Medulla oblongata (tissue), 1 donor: ENCODE data around the gene ITPKB.

Source experiments
- DNase-seq: peaks from one replicate; pipeline ENCODE4 v3.0.0-alpha.2; 2015; ENCODE audit errors: extremely low spot score

ITPKB gene

DNA sequence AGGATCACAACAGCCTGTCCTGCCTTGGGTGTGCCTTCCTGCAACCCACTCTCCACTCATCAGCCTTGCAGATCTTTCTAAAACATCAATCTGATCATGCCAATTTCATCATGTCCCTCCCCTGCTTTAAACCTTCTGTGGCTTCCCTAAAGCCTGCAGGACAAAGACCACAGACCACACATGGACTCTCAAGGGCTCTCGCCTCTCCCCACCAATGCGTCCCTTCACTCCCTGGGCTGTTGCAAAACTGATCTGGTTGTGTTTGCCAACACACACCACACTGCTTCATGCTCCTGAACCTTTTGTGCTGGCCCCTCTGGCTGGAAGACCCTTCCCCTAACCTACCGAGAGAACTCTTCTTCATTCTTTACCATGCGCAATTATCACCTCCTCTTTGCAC lies 72.4 kb downstream of the ITPKB start:
- DNase-seq, result no peak

DNA sequence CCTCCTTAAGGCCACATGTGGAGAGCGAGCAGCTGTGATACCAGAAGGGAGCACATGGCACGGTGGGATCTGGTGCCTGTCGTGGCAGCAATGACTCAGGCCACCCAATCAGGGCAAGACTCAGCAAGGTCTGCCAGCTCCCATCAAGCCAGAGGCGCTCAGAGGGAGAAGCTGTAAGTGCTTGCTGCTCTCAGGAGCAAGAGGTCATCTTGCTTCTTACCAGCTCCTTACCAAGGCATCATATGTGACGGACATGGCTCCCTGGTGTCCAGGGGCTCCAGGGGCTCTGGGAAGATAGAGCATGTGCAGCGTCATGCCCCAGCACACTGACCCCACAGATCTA lies 72.9 kb downstream of the ITPKB start:
- no peak for DNase-seq

DNA sequence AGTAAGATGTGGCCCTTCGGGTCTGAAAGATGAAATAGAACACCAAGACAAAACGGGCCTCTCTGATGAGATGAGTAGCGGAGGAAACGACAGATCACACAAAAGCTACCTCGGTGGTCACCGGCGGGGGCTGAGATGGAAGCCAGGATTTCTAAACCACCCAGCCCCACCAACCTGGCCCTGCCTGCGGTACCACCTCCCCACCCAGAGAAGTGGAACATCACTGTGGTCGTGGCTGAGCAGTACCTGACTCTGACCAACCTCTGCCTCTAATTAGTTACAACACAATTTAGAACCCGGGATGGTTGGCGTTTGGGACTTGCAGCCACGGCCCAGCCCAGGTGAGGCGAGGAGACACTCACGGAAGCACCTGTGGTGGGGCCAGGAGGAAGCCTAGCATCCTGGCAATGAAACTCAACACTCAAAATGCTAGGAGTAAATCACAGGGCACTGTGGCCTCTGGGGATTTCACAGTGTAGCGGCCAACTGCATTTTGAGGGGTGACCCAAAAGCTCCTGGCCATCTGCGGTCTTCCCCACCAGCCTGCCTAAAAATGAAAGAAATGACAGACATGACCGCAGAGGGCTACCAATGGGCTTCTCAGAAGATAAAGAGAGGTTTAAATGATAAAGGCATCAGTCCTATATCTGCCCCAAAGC lies 73.4 kb downstream of the ITPKB start:
- DNase-seq, result no peak

DNA sequence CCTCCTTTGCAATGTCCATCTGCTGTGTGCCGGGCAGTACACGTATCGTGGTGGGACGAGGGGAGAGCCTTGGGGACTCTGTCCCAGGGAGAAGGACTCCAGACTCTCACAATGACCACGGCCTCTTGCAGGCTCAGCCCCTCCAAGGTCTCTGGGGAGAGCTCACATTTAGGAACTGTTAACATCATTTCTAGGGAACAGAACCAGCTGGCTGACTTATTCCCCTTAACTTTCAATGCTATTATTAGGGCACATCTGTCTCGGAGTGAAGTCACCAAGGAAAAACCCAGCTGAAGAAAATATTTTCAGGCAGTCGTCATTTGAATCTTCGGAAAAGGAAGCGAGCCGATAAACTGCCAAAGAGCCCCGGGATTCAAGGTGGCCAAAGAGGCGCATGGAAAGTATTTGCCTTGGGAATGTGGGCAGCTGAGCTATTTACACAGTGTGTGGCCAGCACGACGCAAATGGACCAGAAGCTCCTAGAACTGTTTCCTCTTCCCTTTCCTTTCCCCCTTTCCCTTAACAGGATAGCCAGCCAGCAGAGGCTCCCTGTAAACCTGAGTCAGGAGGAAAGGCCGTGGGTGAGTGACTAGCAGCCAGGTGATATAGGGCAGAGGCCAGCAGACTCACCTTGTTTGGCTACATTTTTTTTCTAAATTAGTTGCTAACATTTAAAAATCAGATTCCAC lies 74.5 kb downstream of the ITPKB start:
- DNase-seq, result peak; percentile 58

DNA sequence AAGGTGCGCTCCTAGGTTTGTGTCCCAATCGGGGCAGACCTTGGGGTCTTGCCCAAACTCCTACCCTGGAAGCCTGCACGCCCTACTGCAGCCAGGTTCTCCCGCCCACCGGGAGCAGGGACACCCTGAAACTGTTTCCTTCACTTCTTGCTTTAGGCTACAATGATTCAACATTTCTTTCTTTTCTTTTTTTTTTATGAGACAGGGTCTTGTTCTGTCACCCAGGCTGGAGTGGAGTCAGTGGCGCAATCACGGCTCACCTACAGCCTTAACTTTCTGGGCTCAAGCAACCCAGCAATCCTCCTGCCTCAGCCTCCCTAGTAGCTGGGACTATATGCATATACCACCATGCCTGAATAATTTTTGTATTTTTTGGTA lies 75.8 kb downstream of the ITPKB start:
- DNase-seq, result no peak

DNA sequence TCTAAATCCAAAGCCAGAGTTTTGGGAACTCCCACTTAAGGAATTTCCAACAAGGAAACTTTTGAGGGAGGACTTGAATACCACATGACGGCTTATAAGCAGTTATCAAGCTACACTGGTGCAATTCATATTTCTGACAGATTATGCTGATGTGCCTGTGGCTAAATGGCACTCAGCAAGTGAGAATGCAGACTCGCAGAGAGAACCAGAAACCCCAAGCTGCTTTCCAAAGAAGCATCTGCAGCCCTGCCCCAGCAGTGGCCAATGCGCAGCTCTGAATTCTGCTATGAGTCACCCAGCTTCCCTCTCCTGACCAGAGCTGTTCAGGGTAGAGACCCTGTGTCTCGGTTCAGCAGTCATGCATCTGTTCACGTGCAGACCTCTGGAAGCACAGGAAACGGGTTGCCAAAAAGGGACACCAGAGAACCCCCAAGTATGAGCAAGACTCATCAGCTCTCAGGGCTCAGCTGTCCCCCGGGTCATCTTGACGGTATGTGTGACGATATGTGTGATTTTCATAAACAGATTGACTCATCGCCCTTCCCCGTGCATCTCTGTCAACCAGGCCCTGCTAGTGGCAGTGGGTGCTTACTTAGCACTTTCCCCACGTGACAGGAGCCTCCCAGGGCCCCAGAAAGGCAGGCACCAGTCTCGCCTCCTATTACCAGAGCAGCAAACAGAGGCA lies 76.3 kb downstream of the ITPKB start:
- peak; percentile 89 for DNase-seq

DNA sequence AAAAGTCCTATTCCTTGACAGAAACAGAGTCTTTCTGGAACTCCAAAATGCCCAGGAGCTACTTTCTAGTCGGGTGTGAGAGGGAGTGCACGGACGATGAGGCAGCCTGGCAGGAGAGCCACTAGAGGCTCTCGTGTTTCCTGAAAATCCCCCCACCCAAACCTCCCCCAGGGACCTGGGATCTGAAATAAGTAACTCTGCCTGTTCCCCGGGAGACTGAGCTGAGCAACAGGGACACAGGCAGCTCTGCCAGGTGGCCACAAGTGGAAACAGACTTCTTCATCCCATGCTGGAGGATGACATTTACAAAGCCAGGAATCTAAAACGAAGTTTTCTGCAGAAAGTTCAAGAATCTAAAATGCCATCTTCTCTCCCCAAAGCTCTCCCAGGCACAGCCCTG lies 77.1 kb downstream of the ITPKB start:
- DNase-seq, result peak; percentile 68

DNA sequence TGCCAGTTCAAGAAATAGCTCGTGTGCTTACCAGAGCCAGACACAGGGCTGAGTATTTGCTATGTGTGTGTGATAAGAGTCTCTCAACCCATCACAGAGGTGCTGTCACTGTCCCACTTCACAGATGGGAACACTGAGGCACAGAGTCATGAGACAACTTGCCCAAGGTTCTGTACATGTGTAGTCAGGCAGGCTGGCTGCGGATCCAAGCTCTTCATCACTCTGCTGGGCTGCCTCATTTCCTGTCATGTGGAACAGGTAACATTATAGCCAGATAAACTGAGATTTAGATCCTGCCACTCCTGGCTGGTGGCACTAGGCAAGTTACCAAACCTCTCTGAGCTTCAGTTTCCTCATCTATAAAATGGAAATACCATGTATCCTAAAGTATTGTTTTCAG lies 77.8 kb downstream of the ITPKB start:
- no peak for DNase-seq

DNA sequence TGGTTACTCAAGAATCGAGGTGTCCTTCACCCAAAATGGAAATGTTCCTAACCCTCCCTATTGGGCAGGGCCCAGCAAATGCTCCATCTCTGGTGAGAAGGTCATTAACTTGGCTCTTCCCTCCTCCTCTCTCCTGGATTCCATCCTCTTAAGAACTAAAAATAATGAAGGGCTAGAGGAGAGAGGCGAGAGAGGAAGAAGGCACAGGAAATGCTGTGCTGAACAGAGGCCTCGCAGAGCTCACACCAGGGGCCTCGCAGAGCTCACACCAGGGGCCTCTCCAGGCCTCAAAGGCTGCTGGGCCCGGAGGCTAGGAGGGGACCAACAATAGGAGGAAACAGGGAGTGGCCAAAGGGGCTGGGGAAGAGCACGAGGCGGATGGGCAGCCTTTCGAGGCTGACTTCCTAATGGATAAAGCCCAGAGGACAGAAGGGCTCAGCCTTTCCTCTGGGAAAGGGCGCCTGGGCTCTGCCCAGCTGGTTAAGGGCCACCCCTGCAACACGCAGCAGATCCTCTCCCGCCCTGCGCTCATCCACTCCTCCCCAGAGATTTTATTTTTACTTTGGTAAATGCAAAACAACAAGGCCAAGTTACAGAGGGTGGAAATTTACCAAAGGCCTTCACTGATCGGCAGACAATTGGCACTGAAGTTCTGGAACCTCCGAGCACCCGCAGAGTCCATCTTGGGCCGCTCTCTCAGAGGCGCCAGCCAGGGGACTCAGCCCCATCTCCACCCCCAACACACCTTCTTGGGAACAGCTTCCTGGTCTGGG lies 78.5 kb downstream of the ITPKB start:
- no peak for DNase-seq

DNA sequence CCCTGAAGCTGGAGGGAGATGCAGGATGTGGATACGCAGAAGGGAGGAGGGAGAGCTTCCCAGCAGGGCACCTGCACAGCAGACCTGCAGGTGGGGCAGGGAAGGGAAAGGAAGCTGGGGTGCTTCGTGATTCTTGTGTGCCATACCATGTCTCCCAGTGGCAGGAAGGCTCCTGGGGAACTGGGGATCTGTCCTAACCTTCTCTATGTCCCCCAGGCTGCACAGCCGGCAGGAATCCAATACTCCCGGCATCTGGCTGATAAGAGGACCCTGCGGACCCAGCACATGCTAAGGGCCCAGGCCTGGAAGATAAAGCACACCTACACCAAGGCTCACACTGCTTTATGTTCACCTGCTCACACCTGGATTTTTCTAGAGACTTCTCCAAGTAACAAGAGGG lies 79.4 kb downstream of the ITPKB start:
- no peak for DNase-seq

DNA sequence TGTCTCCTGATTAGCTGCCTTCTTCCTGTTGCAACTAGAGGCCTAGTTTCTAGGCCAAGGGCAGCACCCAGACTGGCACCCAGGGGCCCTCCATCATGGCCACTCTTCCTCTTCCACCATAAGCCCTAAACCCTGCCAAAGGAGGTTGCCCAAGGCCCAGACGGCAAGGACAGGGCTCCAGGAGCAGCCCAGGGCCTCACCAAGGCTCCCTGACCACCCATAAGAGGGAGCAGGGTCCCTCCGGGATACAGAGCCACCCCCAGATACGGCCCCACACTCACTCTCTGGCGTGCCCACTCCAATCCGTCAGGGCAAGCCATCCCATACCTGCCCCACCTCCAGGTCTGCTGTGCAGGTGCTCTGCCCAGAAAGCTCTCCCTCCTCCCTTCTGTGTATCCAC lies 79.9 kb downstream of the ITPKB start:
- DNase-seq, result no peak

DNA sequence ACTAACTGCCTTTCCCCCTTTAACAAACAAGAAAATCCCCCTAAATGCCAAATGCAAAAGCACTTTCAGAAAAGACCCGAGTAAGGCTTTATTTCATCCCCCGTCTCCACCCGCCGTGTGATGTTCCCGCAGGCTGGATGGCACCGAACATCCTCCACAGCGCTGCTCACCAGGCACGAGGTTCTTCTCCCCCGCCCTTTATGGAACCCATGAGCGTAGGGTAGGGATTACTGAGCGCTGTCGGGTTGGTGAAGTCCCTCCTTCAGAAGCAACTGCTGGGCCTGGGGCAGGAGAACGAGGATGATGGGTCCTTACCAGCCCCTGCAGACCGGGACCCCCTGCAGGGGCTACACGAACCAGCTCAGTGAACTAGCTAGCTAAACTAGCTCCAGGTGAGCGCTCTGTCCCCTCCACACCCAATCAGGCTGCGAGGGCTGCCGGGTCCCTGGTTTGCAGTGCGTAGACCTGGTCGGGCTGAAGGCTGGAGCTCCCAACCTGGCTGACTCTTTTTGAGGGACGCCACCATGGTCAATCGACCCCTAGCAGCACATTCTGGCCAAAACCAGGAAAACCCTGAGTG lies 80.4 kb downstream of the ITPKB start:
- peak; percentile 77 for DNase-seq

DNA sequence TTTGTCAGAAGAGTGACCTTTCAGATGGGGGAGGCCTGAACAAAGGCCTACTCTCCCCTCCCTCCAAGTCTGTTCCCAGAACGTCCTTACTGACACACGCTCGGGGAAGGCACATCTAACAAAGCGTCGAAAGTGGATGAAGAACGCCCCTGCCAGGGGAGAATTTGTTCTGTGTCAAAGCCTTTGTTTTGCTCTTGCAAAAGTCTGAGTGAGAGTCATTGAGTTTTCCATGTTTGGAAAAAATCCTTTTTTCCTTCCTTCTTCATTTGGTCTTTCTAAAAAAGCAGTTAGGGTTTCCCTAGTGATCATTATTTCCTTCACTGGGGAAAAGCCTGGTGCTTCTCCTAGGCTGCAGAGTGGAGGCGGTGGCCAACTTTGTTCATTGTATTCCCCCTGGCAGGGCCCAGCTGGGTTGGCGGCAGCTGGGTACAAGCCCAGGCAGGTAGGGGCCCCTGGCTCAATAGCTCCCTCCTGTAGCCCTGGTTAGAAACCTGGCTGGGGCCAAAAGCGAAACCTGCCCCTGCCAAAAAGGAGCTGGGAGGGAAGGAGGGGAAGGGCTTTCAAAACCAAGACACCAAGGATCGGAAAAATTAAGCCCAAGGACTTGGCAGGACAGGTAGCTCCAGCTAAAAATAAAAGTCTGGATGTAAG lies 81.1 kb downstream of the ITPKB start:
- DNase-seq, result peak; percentile 91

DNA sequence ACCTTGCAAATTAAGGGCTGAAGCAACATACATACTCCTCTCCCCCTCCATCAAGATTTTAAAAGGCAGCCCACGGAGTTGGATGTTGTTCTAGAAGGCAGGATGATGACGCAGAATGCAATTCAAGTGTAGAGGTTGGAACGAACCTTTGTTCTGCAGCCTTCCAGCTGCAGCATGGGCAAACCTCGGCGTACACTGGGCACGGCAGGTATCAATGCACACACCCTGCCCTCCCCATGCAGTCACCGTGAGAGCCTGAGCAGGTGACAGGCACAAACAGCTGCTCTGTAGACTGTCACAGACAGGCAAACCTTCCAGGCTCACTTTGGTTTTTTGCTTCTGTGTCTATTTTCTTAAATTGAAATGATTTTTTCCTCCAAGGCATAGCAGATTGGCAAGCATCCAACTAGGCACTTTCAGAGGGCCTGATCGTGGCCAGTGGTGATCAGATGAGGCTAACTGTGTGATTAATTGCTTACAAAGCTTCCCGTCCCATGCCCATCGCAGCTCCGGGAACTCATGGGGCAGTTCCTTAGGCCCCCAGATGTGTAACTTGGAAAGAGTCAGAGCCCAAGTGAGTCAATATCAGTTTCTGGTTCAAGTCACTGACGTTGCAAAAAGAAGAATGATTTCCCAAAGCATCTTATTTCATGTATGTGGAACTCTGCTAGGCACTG lies 82.3 kb downstream of the ITPKB start:
- no peak for DNase-seq

DNA sequence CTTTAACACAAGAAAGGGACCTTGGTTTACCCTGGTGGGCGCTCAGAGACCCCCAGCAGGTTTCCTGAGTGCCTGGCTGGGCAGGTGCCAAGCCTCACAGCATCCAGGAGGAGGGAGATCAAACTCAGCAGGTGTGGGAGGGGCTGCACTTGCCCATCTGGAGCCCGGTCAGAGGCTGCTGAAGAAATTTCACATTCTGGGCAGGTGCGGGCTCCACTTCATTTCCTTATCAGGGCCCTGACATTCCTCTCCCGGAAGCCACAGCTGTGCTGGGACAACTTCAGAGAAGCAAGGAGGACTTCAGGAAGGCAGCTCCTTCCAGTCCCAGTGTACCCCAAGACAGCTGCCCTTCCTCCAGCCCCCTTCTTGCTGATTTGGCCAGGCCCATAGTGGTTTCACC lies 82.9 kb downstream of the ITPKB start:
- no peak for DNase-seq

DNA sequence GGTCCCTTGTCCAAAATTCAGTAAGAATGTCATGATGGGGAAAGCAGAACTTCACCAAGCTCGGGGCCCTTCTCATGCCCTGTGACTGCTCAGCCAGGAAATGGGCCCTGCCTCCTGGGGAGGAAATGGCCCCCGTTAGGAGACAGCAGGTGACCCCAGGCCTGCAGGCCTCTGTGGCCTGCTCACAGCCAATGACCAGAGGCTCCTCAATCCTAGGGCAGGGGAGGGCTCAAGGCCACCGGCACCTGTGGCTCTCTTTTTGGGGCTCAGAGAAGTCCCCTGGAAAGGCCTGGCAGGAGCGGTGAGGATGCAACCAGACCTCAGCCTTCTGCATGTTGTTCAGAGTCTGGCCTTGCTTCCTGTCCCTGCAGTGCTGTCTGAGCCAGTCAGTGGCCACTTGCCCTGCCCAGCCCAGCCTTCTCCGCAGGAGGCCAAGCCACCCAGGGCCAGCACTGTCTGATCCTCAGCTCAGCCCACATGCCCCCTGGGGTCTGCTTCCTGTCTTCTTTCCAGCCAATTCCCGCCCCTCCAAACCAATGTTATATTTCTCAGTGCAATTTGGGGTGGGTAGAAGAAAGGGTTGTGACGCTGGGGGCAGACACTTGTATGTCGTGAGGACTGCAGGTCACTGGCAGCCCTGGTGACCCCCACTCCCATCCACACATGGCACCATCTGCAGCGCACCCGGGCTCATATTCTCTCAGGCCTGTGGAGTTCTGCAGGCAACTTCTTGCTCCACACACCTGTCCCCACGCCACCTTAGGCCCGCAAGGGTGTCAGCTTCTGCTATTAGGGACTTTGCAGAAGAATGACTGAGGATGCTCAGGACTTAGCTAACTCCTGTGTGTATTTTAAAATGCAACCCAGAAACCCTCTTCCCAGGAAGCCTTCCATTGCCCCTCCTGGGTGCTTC lies 83.6 kb downstream of the ITPKB start:
- DNase-seq, result no peak

DNA sequence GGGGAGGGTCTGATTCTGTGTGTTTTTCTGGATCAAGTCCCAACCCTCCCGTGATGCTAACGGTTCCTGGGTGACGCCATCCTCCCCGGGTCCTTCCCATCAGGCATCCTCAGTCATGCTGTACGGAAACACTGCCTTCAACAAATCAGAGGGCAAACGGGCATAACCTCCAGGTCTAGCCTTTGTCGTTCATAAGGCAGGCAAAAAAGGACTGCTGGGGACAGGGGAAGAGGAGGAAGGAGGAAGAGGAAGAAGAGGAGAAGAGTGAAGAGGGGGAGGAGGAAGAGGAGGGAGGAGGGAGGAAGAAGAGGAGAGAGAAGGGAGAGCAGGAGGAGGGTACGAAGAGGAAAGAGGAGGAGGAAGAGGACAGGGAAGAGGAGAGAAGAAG lies 84.4 kb downstream of the ITPKB start:
- DNase-seq, result no peak

DNA sequence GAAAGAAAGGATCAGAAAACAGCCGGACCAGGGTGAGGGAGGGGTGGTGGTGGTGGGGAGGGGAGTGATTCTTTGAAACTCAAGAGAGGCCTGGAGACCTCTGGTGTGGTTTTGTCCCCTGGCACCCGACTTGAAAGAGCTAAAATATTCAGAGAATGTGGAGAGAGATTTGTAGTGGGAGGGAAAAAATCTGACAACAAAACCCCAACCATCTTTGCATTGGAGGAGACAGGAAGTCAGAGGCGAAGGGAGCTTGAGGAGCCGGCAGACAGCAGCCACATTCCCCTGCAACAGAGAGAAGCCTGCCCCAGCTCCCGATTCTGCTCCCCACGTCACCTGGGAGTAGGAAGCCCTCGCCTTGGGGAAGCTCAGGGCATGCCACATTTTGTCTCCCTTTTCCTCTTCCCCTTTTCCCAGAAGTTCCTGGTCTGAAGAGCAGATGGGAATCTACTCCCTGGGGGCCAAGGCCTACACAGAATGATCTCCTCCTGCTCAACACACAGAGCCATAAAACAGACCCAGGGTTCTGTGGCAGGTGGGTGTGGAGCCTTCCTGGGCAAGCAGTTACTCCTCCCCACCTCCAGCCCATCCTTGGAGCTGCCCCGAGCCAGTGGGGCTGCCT lies 84.9 kb downstream of the ITPKB start:
- DNase-seq, result no peak

DNA sequence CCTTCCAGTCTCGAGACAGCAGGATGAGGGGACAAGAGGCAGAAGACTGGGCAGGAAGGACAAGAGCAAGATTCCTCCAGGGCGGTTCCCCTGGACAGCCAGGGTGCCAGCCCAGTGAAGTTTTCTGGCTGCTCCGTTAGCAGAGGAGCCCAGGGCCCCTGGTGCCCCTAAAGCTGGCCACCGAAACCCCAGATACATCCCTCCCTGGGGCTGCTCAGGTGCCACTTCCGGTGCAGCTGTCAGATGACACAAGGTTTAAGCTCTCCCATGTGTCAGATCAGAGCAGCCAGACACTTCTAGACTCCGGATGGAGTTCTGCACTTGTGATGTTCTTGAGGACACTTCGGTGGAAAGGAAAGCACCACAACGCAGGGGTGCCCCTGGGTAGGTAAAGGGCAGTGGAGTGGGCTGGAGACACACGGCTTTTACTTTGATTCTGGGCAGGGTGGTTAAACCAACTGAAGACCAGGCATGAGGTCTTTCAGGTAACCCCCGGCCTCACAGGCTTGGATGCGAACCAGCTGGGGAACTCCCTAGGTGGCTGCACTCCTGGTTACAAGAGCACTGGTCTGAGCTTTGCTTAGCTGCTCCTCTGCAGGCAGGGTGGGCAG lies 85.7 kb downstream of the ITPKB start:
- no peak for DNase-seq
